SK-N-SH treated with all-trans-retinoic acid at 6 μM for 48 hours (cell line): ENCODE data around the gene MRFAP1.

Experiments used
- ARNTL ChIP-seq: fragments of 450-650 bp; formaldehyde crosslinking; IDR thresholded peaks from 2 replicates; pipeline ENCODE4 v1.5.0; 2020; ENCODE audit warnings: low read depth, mild to moderate bottlenecking, moderate library complexity, borderline replicate concordance
- BACH2 ChIP-seq: fragments of 250-450 bp; sonication (Bioruptor Pico); IDR thresholded peaks from 2 replicates; pipeline ENCODE4 v1.9.0; 2021; ENCODE audit warnings: mild to moderate bottlenecking, borderline replicate concordance
- GLIS3 ChIP-seq: fragments of 250-450 bp; sonication (Bioruptor Pico); IDR thresholded peaks from 2 replicates; pipeline ENCODE4 v1.5.0; 2020; ENCODE audit warnings: mild to moderate bottlenecking, moderate library complexity
- ISL1 ChIP-seq: fragments of 250-450 bp; sonication (Bioruptor Pico); IDR thresholded peaks from 2 replicates; pipeline ENCODE4 v2.1.2; 2022; ENCODE audit warnings: mild to moderate bottlenecking, moderate library complexity
- TOX ChIP-seq: fragments of 250-450 bp; sonication (Bioruptor Pico); IDR thresholded peaks from 2 replicates; pipeline ENCODE4 v1.8.0; 2021; ENCODE audit warnings: mild to moderate bottlenecking, moderate library complexity, borderline replicate concordance
- ZC3H10 ChIP-seq: fragments of 250-450 bp; sonication (Bioruptor Pico); IDR thresholded peaks from 2 replicates; pipeline ENCODE4 v1.5.1; 2021; ENCODE audit warnings: mild to moderate bottlenecking, moderate library complexity
- ZFP30 ChIP-seq: fragments of 450-650 bp; formaldehyde crosslinking; IDR thresholded peaks from 2 replicates; pipeline ENCODE4 v1.5.0; 2022; ENCODE audit warnings: mild to moderate bottlenecking, moderate library complexity
- ZNF70 ChIP-seq: fragments of 450-650 bp; formaldehyde crosslinking; IDR thresholded peaks from 2 replicates; pipeline ENCODE4 v1.5.0; 2020; ENCODE audit warnings: mild to moderate bottlenecking, moderate library complexity
- ZNF8 ChIP-seq: fragments of 450-650 bp; formaldehyde crosslinking; IDR thresholded peaks from 2 replicates; pipeline ENCODE4 v1.5.0; 2020; ENCODE audit warnings: mild to moderate bottlenecking, moderate library complexity
- TF ChIP-seq, protein P1 (sequence below): fragments of 250-450 bp; sonication (Bioruptor Pico); IDR thresholded peaks from 2 replicates; pipeline ENCODE4 v1.5.0; 2020; ENCODE audit warnings: mild to moderate bottlenecking, moderate library complexity

DNA sequence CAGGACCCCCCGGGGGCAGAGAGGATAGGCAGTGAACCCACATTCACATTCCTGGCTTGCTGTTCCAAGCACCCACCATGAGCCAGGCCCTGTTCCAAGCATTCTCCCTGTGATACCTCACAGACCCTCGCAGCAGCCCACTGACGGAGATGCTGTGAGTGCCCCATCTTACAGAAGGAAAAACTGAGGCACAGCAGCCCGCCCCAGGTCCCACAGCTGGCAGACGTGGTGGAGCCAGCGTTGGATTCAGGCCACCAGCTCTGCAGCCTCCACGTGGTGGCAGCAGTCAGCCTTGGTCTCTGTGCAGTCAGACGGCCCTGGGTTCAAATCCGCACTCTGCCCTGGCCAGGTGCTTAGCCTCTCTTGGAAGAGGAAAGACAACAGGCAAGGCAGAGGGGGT is 48.7 kb upstream of the MRFAP1 start:
- TF ChIP-seq ZNF8 (CRISPR knock-in tag) (no peak), BACH2 (CRISPR knock-in tag) (no peak), GLIS3 (no peak), ISL1 (CRISPR knock-in tag) (no peak), ARNTL (no peak), ZFP30 (CRISPR knock-in tag) (no peak), ZC3H10 (no peak), ZNF70 (no peak), TOX (CRISPR knock-in tag) (no peak)
- TF ChIP-seq, protein P1, sequence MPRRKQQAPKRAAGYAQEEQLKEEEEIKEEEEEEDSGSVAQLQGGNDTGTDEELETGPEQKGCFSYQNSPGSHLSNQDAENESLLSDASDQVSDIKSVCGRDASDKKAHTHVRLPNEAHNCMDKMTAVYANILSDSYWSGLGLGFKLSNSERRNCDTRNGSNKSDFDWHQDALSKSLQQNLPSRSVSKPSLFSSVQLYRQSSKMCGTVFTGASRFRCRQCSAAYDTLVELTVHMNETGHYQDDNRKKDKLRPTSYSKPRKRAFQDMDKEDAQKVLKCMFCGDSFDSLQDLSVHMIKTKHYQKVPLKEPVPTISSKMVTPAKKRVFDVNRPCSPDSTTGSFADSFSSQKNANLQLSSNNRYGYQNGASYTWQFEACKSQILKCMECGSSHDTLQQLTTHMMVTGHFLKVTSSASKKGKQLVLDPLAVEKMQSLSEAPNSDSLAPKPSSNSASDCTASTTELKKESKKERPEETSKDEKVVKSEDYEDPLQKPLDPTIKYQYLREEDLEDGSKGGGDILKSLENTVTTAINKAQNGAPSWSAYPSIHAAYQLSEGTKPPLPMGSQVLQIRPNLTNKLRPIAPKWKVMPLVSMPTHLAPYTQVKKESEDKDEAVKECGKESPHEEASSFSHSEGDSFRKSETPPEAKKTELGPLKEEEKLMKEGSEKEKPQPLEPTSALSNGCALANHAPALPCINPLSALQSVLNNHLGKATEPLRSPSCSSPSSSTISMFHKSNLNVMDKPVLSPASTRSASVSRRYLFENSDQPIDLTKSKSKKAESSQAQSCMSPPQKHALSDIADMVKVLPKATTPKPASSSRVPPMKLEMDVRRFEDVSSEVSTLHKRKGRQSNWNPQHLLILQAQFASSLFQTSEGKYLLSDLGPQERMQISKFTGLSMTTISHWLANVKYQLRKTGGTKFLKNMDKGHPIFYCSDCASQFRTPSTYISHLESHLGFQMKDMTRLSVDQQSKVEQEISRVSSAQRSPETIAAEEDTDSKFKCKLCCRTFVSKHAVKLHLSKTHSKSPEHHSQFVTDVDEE (CRISPR knock-in tag) = no peak
